HEK293 (cell line): ENCODE measurements around the gene SNCB.

ENCODE experiments used
- CTCF ChIA-PET: fragments of 350-600 bp; formaldehyde crosslinking; extraction: SDS; loops from one replicate; lab custom pipeline; 2021; ENCODE audit warnings: antibody characterized with exemption; lab: Yijun Ruan, JAX
- POLR2A ChIA-PET: fragments of 300-600 bp; formaldehyde crosslinking; extraction: SDS; loops from one replicate; lab custom pipeline; 2020; ENCODE audit warnings: antibody characterized with exemption, inconsistent platforms; lab: Yijun Ruan, JAX
- H3K27ac ChIP-seq: fragments of 200-500 bp; sonication (Bioruptor generic); 2 replicates; pipeline ENCODE4 v1.5.1; 2014; ENCODE audit warnings: low read depth, low read length, control low read depth, inconsistent platforms; ENCODE audit errors: extremely low read depth
- H3K36me3 ChIP-seq, 2 experiments: fragments of 200-500 bp in 1 of 2; sonication (Bioruptor generic) in 1 of 2; 1 replicate in 1 of 2; 2 replicates in 1 of 2; pipeline ENCODE4 v1.5.1; 2014 to 2017; ENCODE audit warnings: inconsistent platforms in 2 of 2, low read length in 2 of 2; ENCODE audit not compliant: control insufficient read depth in 2 of 2, insufficient read depth in 1 of 2
- H3K4me1 ChIP-seq: fragments of 200-500 bp; sonication (Bioruptor generic); 2 replicates; pipeline ENCODE4 v1.5.1; 2014; ENCODE audit warnings: mild to moderate bottlenecking, low read length, inconsistent platforms; ENCODE audit not compliant: control insufficient read depth, insufficient read depth
- H3K4me3 ChIP-seq: 2 replicates; pipeline ENCODE4 v1.5.1; 2011; ENCODE audit warnings: low read depth, mild to moderate bottlenecking, control low read depth, low read length, moderate library complexity
- H3K9me3 ChIP-seq: fragments of 200-500 bp; sonication (Bioruptor generic); 2 replicates; pipeline ENCODE4 v1.5.1; 2014; ENCODE audit warnings: low read depth, low read length, inconsistent platforms; ENCODE audit not compliant: control insufficient read depth, insufficient read depth
- EGR2 ChIP-seq: fragments of 450-650 bp; formaldehyde crosslinking; IDR thresholded peaks from 2 replicates; pipeline ENCODE4 v1.5.1; 2016; ENCODE audit warnings: low read depth, missing biosample characterization, missing genetic modification characterization
- PATZ1 ChIP-seq: fragments of 450-650 bp; formaldehyde crosslinking; IDR thresholded peaks from 2 replicates; pipeline ENCODE4 v1.5.1; 2016; ENCODE audit warnings: missing biosample characterization, missing genetic modification characterization
- SP2 ChIP-seq: fragments of 450-650 bp; formaldehyde crosslinking; IDR thresholded peaks from 2 replicates; pipeline ENCODE4 v1.5.1; 2016; ENCODE audit warnings: missing biosample characterization, missing genetic modification characterization
- YY2 ChIP-seq: fragments of 450-650 bp; formaldehyde crosslinking; IDR thresholded peaks from 2 replicates; pipeline ENCODE4 v1.5.1; 2016; ENCODE audit warnings: missing biosample characterization, missing genetic modification characterization
- ZFP3 ChIP-seq: fragments of 450-650 bp; formaldehyde crosslinking; IDR thresholded peaks from 2 replicates; pipeline ENCODE4 v1.5.1; 2016; ENCODE audit warnings: low read depth, missing biosample characterization, missing genetic modification characterization
- ZNF148 ChIP-seq: fragments of 450-650 bp; formaldehyde crosslinking; IDR thresholded peaks from 2 replicates; pipeline ENCODE4 v1.5.0; 2017; ENCODE audit warnings: missing biosample characterization, missing genetic modification characterization, borderline replicate concordance
- ZNF292 ChIP-seq: fragments of 450-650 bp; formaldehyde crosslinking; IDR thresholded peaks from 2 replicates; pipeline ENCODE4 v1.5.1; 2016; ENCODE audit warnings: low read depth, missing biosample characterization, missing genetic modification characterization, borderline replicate concordance
- ZNF302 ChIP-seq: fragments of 450-650 bp; formaldehyde crosslinking; IDR thresholded peaks from 2 replicates; pipeline ENCODE4 v1.5.1; 2016; ENCODE audit warnings: missing biosample characterization, missing genetic modification characterization, low read depth
- ZNF362 ChIP-seq: fragments of 450-650 bp; formaldehyde crosslinking; IDR thresholded peaks from 2 replicates; pipeline ENCODE4 v1.5.1; 2016; ENCODE audit warnings: missing biosample characterization, missing genetic modification characterization
- ZNF426 ChIP-seq: fragments of 450-650 bp; formaldehyde crosslinking; IDR thresholded peaks from 2 replicates; pipeline ENCODE4 v1.5.1; 2017; ENCODE audit warnings: missing biosample characterization, missing genetic modification characterization, mild to moderate bottlenecking, inconsistent platforms, moderate library complexity
- ZNF596 ChIP-seq: fragments of 450-650 bp; IDR thresholded peaks from 2 replicates; pipeline ENCODE4 v1.5.0; 2018; ENCODE audit warnings: missing biosample characterization, mild to moderate bottlenecking, missing genetic modification characterization, moderate library complexity
- ZNF624 ChIP-seq: fragments of 450-650 bp; formaldehyde crosslinking; IDR thresholded peaks from 2 replicates; pipeline ENCODE4 v1.5.1; 2017; ENCODE audit warnings: missing biosample characterization, missing genetic modification characterization
- TF ChIP-seq, protein P1 (sequence below): fragments of 450-650 bp; formaldehyde crosslinking; IDR thresholded peaks from 2 replicates; pipeline ENCODE4 v1.5.1; 2017; ENCODE audit warnings: missing biosample characterization, missing genetic modification characterization

The SNCB gene

DNA sequence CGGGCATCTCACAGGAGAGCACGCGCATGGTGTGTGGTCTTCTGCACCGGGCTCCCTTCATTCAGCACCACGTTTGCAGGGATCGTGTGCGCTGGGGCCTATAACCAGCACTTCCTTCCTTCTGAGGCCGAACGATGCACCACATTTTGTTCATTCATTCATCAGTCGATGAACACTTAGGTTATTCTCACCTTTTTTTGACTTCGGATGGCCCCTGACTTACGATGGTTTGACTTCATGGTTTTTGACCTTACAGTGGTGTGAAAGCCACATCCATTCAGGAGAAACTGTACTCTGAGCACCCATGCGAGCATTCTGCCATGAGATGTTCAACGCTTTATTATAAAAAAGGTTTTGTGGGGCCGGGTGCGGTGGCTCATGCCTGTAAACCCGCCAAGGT, 44.5 kb upstream of the SNCB start:
- no peak for TF ChIP-seq ZNF596 (tag by site-specific recombination)
- TF ChIP-seq ZNF292 (tag by site-specific recombination), result no peak
- no peak for TF ChIP-seq ZNF302 (tag by site-specific recombination)
- Histone ChIP-seq H3K9me3 (no peaks in the 10 kb centered on the region), H3K36me3 (no peaks in the 10 kb centered on the region), H3K4me1 (no peaks in the 10 kb centered on the region), H3K27ac (no peak overlapping the region), H3K4me3 (no peak overlapping the region)
- CTCF ChIA-PET, result interaction anchor here (0.6 to 1.2 kb wide), 3 partner anchors 14 to 158 kb away, joined by 3 to 6 read pairs (median 5); no protein-coding TSS in a partner anchor
- POLR2A ChIA-PET, result no interaction called here

GRCh38 chr5:176673651-176674583, 43.6 kb upstream of the SNCB start:
- Histone ChIP-seq H3K4me3 (no peak overlapping the region), H3K9me3 (no peaks in the 10 kb centered on the region), H3K4me1 (no peaks in the 10 kb centered on the region), H3K36me3 (no peaks in the 10 kb centered on the region), H3K27ac (no peak overlapping the region)
- TF ChIP-seq ZFP3 (tag by site-specific recombination) (no peak), SP2 (tag by site-specific recombination) (no peak), ZNF624 (tag by site-specific recombination) (no peak), PATZ1 (no peak), ZNF362 (no peak), ZNF426 (tag by site-specific recombination) (no peak), EGR2 (tag by site-specific recombination) (no peak), YY2 (tag by site-specific recombination) (no peak), ZNF148 (tag by site-specific recombination) (no peak)
- TF ChIP-seq, protein P1, sequence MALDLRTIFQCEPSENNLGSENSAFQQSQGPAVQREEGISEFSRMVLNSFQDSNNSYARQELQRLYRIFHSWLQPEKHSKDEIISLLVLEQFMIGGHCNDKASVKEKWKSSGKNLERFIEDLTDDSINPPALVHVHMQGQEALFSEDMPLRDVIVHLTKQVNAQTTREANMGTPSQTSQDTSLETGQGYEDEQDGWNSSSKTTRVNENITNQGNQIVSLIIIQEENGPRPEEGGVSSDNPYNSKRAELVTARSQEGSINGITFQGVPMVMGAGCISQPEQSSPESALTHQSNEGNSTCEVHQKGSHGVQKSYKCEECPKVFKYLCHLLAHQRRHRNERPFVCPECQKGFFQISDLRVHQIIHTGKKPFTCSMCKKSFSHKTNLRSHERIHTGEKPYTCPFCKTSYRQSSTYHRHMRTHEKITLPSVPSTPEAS (tag by site-specific recombination), result no peak
- POLR2A ChIA-PET, result no interaction called here
- CTCF ChIA-PET, result interaction anchor here (0.6 to 1.1 kb wide), 4 partner anchors 27 to 159 kb away, joined by 3 to 5 read pairs (median 3); no protein-coding TSS in a partner anchor
